ENCODE measurements around the gene CORIN. TPM values are rescaled to one million over a fixed set of nuclear protein-coding genes. Genes with fewer than 3 reads are reported as not detected.

Gene CORIN
- total RNA-seq, 1 experiment from 2014 or later = 3.5 TPM

- RAD21 ChIA-PET (ENCODE audit: low non-redundant PET in 1 of 2, low total read pairs in 2 of 2, uncharacterized antibody in 2 of 2, unreplicated experiment in 2 of 2) = no interaction called here
Observed at GRCh38 chr4:47711646-47712045, 126.2 kb downstream of the CORIN start.

GRCh38 chr4:47711183-47711582 lies 126.7 kb downstream of the CORIN start:
- no peak for DNase-seq (ENCODE audit: low read depth, low spot score)
- Histone ChIP-seq H3K9ac (ENCODE audit: low read length) (no peak overlapping the region), H3K4me3 (replicated peaks in 1 of 2; ENCODE audit: low read depth in 1 of 2, low read length in 2 of 2) (no peak overlapping the region), H3K4me2 (ENCODE audit: low read length) (no peak overlapping the region), H3K4me1 (ENCODE audit: control insufficient read depth in 1 of 2, insufficient read depth in 2 of 2, low read length in 2 of 2) (no peaks in the 10 kb centered on the region), H4K20me1 (ENCODE audit: insufficient read depth) (no peaks in the 10 kb centered on the region), H3K36me3 (ENCODE audit: control insufficient read depth in 1 of 2, insufficient read depth in 2 of 2, low read length in 2 of 2) (no peaks in the 10 kb centered on the region), H3K9me2 (ENCODE audit: insufficient read depth) (no peaks in the 10 kb centered on the region), H3K27ac (ENCODE audit: low read depth, low read length) (no peak overlapping the region), H3K27me3 (ENCODE audit: insufficient read depth, low read length) (no peaks in the 10 kb centered on the region), H3K9me3 (ENCODE audit: control insufficient read depth in 1 of 2, insufficient read depth in 1 of 2, low read depth in 1 of 2, low read length in 2 of 2) (no peaks in the 10 kb centered on the region), H3K79me2 (ENCODE audit: insufficient read depth, low read length) (no peaks in the 10 kb centered on the region), H2AFZ (ENCODE audit: low read depth, low read length, poor library complexity, severe bottlenecking) (no peak overlapping the region)
- ChIA-PET CTCF (no interaction called here), POLR2A (no interaction called here), RAD21 (ENCODE audit: low non-redundant PET in 1 of 2, low total read pairs in 2 of 2, uncharacterized antibody in 2 of 2, unreplicated experiment in 2 of 2) (no interaction called here)
- ATAC-seq = no peak
- intact Hi-C loops (cut with micrococcal nuclease) = no loop called here
- no peak for TF ChIP-seq POLR2AphosphoS5 (IDR thresholded peaks at IDR 0.05; ENCODE audit: low read depth, low read length)
- no peak for TF ChIP-seq ATF3 (IDR thresholded peaks at IDR 0.05)
- no peak for TF ChIP-seq FOSL1 (IDR thresholded peaks at IDR 0.05; ENCODE audit: low read depth)
- no peak for TF ChIP-seq CEBPB (IDR thresholded peaks at IDR 0.05; ENCODE audit: low read depth)
- no peak for TF ChIP-seq TCF7L2 (IDR thresholded peaks at IDR 0.05; ENCODE audit: borderline replicate concordance, extremely low read depth, insufficient read depth, insufficient read length)
- no peak for TF ChIP-seq SP1 (IDR thresholded peaks at IDR 0.05; ENCODE audit: low read depth)
- no peak for TF ChIP-seq REST (IDR thresholded peaks at IDR 0.05; ENCODE audit: low read depth)
- no peak for TF ChIP-seq YY1 (IDR thresholded peaks at IDR 0.05; ENCODE audit: extremely low read depth, insufficient replicate concordance, low read depth, low read length)
- no peak for TF ChIP-seq EGR1 (IDR thresholded peaks at IDR 0.05; ENCODE audit: low read depth)
- TF ChIP-seq EZH2 (IDR thresholded peaks at IDR 0.05) = no peak
- TF ChIP-seq POLR2A (IDR thresholded peaks at IDR 0.05; ENCODE audit: borderline replicate concordance, extremely low read depth, insufficient read depth, insufficient read length) = no peak
- BruUV-seq (replicated peaks) = no TSS peak

More at GRCh38 chr4:47711646-47712045, 126.2 kb downstream of the CORIN start:
- no peaks in the 10 kb centered on the region for H3K79me2 ChIP-seq (ENCODE audit: insufficient read depth, low read length)
- no peak overlapping the region for H3K27ac ChIP-seq (ENCODE audit: low read depth, low read length)
- H3K4me3 ChIP-seq (replicated peaks in 1 of 2; ENCODE audit: low read depth in 1 of 2, low read length in 2 of 2) = no peak overlapping the region
- TF ChIP-seq POLR2AphosphoS5 (IDR thresholded peaks at IDR 0.05; ENCODE audit: low read depth, low read length) = no peak
- no peak for TF ChIP-seq RAD21 (IDR thresholded peaks at IDR 0.05; ENCODE audit: low read depth)
- no peak for TF ChIP-seq ZFX (IDR thresholded peaks at IDR 0.05)
- no peak for TF ChIP-seq ATF3 (IDR thresholded peaks at IDR 0.05)
- no peak for TF ChIP-seq POLR2A (IDR thresholded peaks at IDR 0.05; ENCODE audit: borderline replicate concordance, extremely low read depth, insufficient read depth, insufficient read length)
- no peak for TF ChIP-seq ZNF274 (IDR thresholded peaks at IDR 0.05; ENCODE audit: low read depth, low read length)
- H3K9ac ChIP-seq (ENCODE audit: low read length) = no peak overlapping the region
- no peaks in the 10 kb centered on the region for H3K4me1 ChIP-seq (ENCODE audit: control insufficient read depth in 1 of 2, insufficient read depth in 2 of 2, low read length in 2 of 2)
- intact Hi-C loops (cut with micrococcal nuclease) = no loop called here
- ATAC-seq (no peak), DNase-seq (ENCODE audit: low read depth, low spot score) (no peak)
- no peaks in the 10 kb centered on the region for H3K27me3 ChIP-seq (ENCODE audit: insufficient read depth, low read length)
- H2AFZ ChIP-seq (ENCODE audit: low read depth, low read length, poor library complexity, severe bottlenecking) = no peak overlapping the region
- POLR2A ChIA-PET = no interaction called here
- no peaks in the 10 kb centered on the region for H3K9me2 ChIP-seq (ENCODE audit: insufficient read depth)
- CTCF ChIA-PET = no interaction called here
- H4K20me1 ChIP-seq (ENCODE audit: insufficient read depth) = no peaks in the 10 kb centered on the region
- H3K36me3 ChIP-seq (ENCODE audit: control insufficient read depth in 1 of 2, insufficient read depth in 2 of 2, low read length in 2 of 2) = no peaks in the 10 kb centered on the region
- H3K9me3 ChIP-seq (ENCODE audit: control insufficient read depth in 1 of 2, insufficient read depth in 1 of 2, low read depth in 1 of 2, low read length in 2 of 2) = no peaks in the 10 kb centered on the region
- no peak overlapping the region for H3K4me2 ChIP-seq (ENCODE audit: low read length)
- BruUV-seq (replicated peaks) = no TSS peak

Measured in HCT116 (cell line).